Measurements from ENCODE around the gene TMEM143. TPM values are rescaled to one million over a fixed set of nuclear protein-coding genes. Genes with fewer than 3 reads are reported as not detected.

The TMEM143 gene
- total and polyA plus RNA-seq, 12 donors: 3.3 to 26.5 (median 12.7) TPM

- no peaks in the 10 kb centered on the region for H3K36me3 ChIP-seq (replicated peaks in 1 of 2)
- no peak overlapping the region for H3K4me3 ChIP-seq
- DNase-seq: peak in 1 of 7 donors; percentile 26
- no peak overlapping the region for H3K27ac ChIP-seq
- H3K9me3 ChIP-seq (replicated peaks in 1 of 3): no peaks in the 10 kb centered on the region
- no peaks in the 10 kb centered on the region for H3K27me3 ChIP-seq
- intact Hi-C loops (cut with DNase I): no loop called here
- H3K4me1 ChIP-seq (replicated peaks in 1 of 2): no peaks in the 10 kb centered on the region
- 82 to 86% (median 83%) methylated on average over 15 of the region's 15 CpGs for WGBS, 4 donors
- TF ChIP-seq CTCF (IDR thresholded peaks at IDR 0.05): no peak
- TF ChIP-seq POLR2A (IDR thresholded peaks at IDR 0.05): no peak
These were observed 9.3 kb downstream of the TMEM143 start for GRCh38 chr19:48354332-48354992.

DNA sequence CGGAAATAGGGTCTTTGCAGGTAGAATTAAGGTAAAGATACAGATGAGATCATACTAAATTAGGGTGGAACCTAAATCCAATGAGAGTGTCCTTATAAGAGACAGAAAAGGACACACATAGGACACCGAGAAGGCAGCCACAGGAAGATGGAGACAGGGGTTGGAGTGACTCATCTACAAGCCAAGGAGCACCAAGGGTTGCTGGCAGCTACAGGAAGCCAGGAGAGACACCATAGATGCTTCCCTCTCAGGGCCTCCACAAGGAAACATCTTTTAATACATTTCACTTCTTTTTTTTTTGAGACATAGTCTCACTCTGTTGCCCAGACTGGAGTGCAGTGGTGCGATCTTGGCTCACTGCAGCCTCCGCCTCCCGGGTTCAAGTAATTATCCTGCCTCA is 10.1 kb downstream of the TMEM143 start:
- H3K27me3 ChIP-seq: no peaks in the 10 kb centered on the region
- no peaks in the 10 kb centered on the region for H3K4me1 ChIP-seq (replicated peaks in 1 of 2)
- intact Hi-C loops (cut with DNase I): no loop called here
- no peaks in the 10 kb centered on the region for H3K36me3 ChIP-seq (replicated peaks in 1 of 2)
- TF ChIP-seq CTCF (IDR thresholded peaks at IDR 0.05) (no peak), POLR2A (IDR thresholded peaks at IDR 0.05) (no peak)
- H3K9me3 ChIP-seq (replicated peaks in 1 of 3): no peaks in the 10 kb centered on the region
- H3K27ac ChIP-seq: no peak overlapping the region
- WGBS, 4 donors: 88 to 94% (median 93%) methylated on average over 5 of the region's 5 CpGs
- no peak for DNase-seq
- H3K4me3 ChIP-seq: no peak overlapping the region

DNA sequence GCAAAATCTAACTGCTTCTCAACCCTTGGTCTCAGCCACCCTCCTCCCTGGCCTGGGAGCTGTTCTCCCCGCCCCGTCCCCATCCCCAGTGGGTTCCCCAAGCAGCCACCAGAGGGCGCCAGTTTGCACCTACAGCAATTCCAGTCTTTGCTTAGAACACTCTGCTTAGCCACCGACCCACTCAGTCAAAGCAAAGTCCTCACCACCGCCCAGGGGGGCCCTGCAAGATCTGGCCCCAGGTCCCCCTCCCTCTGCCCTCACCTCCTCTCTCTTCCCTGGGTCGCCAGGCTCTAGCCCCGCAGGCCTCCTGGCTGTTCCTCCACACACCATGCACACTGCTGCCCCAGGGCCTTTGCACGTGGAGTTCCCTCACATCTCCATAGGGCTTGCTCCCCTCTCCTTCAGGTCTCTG is 12.4 kb downstream of the TMEM143 start:
- intact Hi-C loops (cut with DNase I): no loop called here
- Histone ChIP-seq H3K9me3 (replicated peaks in 1 of 3) (no peaks in the 10 kb centered on the region), H3K36me3 (replicated peaks in 1 of 2) (no peaks in the 10 kb centered on the region), H3K27me3 (no peaks in the 10 kb centered on the region), H3K4me1 (replicated peaks in 1 of 2) (peaks cover 9% of the 10 kb centered on the region in 2 donors), H3K4me3 (no peak overlapping the region), H3K27ac (no peak overlapping the region)
- TF ChIP-seq POLR2A (IDR thresholded peaks at IDR 0.05): no peak
- TF ChIP-seq CTCF (IDR thresholded peaks at IDR 0.05): peak; percentile 57 to 78 (median 70)
- WGBS, 4 donors: 44 to 47% (median 46%) methylated on average over 8 of the region's 8 CpGs
- peak; percentile 70 to 88 (median 76) for DNase-seq

- H3K4me3 ChIP-seq: no peak overlapping the region
- H3K36me3 ChIP-seq (replicated peaks in 1 of 2): no peaks in the 10 kb centered on the region
- H3K27me3 ChIP-seq: no peaks in the 10 kb centered on the region
- no peak overlapping the region for H3K27ac ChIP-seq
- intact Hi-C loops (cut with DNase I): no loop called here
- TF ChIP-seq POLR2A (IDR thresholded peaks at IDR 0.05) (no peak), CTCF (IDR thresholded peaks at IDR 0.05) (no peak)
- DNase-seq: no peak
- H3K4me1 ChIP-seq (replicated peaks in 1 of 2): peaks cover 9% of the 10 kb centered on the region in 2 donors
- WGBS, 4 donors: 92 to 94% (median 93%) methylated on average over 5 of the region's 5 CpGs
- no peaks in the 10 kb centered on the region for H3K9me3 ChIP-seq (replicated peaks in 1 of 3)
These were observed 12.9 kb downstream of the TMEM143 start for GRCh38 chr19:48350856-48351255.
